Measurements from ENCODE around the gene B2M.
A peak's percentile ranks its signal among the peaks of the same experiment; 100 is the strongest.
"Not testable (repeated sequence)": the region's sequence is repeated elsewhere in the genome, so short reads cannot be mapped to it uniquely, and the experiment has no call there.

The B2M gene

DNA sequence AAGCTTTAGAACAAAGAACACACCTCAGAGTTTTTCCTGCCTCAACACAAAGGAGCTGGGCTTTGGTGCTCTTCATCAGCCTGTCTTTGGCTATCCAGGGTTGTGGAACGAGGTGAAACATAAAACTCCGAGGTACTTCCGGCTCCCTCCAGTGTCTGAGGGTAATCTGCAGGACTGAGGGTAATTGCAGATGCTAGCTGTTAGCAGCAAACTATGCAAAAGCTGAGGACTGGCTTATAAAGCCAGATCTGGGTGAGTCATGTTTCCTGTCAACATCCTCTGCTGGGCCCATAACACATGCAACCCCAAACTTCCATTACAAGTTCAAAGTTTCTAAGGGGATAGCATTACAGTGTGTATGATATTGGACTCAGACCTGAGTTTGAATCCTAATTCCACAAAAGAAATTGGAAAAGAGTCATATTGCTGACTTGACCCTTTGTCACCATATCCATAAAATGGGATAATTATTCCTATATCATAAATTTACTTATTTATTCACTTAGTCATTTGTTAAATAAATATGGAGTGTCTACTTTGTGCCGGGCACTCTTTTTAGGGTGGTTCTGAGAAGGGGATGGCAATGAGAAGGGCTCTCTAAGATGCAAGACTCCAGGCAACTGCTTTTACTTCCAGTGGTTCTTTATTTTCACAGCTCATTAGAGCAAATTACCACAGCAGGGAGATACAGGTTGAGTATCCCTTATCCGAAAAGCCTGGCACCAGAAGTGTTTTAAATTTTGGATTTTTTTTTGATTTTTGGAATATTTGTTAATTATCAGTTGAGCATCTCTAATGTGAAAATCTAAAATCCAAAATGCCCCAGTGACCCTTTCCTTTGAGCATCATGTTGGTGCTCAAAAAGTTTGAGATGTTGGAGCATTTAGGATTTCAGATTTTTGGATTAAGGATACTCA, 15.5 kb downstream of the B2M start:
- DNase-seq, result peak in 1 of 2 donors; percentile 63

DNA sequence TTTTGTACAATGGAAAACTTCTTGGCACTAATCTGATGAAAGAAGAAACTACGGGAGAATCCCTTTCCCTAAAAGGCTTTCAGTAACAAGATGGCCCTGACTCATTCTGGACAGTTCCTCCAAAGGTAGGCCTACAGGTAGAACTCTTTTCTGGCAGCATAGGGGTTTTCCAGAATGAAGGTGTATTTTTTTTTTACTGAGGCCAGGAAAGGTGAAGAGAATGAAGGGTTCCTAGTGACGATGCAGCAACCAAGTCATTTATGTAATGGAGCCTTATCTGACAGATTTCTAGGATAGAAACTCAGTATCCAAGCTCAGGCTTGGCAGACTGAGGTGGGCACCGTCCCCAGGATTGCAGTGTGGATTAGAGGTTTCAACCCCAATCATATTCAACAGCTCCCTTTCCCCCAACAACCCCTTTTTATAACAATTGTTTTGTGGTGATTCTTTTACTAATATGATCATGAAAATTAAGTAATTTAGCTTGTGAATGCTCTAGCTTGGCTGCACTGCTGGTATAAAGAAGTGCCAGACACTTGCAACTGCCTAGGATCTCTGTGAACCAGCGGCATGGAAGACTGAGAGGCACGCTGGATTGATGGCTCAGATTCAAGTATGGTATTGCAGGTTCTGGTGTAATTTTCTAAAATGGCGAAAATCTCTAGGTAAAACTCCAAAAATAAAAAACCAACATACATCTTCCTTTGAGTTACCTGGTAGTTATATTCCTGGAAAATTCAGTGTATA, 16.3 kb downstream of the B2M start:
- DNase-seq, result no peak

DNA sequence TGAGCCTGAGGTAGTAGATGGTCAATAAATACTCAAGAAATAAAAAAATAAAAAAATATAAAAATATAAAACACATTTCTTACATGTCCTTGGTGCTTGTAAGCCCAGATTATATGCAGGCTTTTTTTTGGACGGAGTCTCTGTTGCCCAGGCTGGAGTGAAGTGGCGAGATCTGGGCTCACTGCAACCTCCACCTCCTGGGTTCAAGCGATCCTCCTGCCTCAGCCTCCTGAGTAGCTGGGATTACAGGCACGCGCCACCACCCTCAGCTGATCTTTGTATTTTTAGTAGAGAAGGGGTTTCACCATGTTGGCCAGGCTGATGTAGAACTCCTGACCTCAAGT, 16.9 kb downstream of the B2M start:
- not testable (repeated sequence) for DNase-seq

- DNase-seq, result peak; percentile 86 to 88
These were observed 17.5 kb downstream of the B2M start for GRCh38 chr15:44728576-44729407.

GRCh38 chr15:44729408-44730127, 18.3 kb downstream of the B2M start:
- DNase-seq, result no peak

DNA sequence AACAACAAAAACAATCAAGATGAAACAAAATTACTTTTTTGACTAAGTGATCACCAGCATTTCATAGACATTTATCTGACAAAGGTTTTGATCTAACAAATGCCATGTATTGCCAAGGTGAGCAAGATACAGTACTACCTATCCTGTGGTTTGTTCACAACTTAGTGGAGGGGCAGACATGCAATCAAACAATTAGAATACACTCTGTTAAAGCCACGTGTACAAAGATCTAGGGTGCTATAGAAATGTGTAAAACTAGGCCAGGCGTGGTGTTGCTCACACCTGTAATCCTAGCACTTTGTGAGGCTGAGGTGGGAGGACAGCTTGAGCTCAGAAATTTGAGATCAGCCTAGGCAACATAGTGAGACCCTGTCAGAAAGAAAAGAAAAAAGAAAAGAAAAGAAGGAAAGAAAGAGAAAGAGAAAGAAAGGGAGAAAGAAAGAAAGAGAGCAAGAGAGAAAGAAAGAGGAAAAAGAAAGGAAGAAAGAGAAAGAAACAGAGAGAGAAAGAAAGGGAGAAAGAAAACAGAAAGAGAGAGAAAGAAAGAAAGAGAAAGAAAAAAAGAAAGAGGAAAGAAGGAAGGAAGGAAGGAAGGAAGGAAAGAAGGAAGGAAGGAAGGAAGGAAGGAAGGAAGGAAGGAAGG, 23.6 kb downstream of the B2M start:
- no peak for DNase-seq

DNA sequence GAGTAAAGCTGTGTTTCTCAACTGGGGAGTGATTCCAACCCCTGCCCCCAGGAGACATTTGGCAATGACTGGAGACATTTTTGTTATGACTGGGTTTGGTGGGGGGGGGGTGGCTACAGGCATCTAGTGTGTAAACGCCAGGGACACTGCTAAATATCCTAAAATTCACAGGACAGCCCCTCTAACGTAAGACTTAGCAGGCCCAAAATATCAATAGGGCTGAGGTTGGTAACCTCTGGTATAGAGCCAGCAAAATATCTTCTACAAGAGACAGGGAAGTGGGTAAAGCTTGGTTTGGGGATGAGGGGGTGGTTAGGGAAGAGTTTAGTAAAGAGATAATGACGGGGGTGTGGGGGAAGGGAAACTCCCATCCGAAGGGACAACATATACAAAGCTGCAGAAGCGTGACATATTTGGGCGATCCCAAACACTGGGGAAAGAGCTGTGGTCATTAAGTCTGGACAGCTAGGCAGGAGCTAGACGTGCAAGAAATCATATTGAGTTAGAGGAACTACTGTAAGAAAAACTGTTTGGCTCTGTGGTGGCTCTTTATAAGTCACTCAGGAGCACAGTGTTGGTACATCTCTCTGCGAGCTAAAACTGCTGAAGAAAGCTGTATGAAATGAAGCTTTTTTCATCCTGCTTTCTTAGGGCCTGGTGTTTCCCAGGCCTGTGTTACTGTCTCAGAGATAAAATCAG, 24.3 kb downstream of the B2M start:
- DNase-seq, result no peak

- DNase-seq, result no peak
These were observed 25.0 kb downstream of the B2M start, which contains the start of gene TRIM69 for GRCh38 chr15:44736181-44736765. Gene TRIM69, plus strand, starts transcription at chr15:44736528. Its CDS starts 177 bp downstream, at chr15:44736705.

DNA sequence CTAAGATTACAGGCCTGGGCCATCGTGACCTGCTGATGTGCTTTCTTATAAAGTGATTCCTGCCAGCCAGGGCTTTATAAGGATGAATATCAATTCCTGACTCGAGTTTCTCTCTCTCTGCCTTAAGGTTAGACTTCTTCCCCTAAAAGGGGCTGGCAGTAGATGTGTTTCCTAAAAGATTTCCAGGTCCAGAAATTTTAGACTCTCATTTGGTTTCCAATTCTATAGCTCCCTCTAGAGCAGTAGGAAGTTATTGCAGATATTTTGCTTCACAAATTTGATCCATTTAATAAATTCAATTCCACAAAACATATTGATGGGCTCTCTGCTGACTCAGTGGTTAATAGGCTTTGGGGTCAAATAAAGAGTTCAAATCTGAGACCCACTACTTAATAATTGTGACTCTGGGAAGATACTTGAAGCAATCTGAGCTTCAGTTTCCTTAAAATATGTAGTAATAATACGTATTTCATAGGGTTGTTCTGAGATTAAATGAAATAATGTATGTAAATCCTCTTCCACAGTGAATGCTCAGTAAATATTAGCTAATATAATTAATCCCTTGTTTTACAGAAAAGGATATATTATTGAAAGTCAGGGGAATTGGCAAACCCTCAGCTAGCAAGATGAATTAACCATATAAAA, 27.1 kb downstream of the B2M start:
- no peak for DNase-seq

GRCh38 chr15:44739222-44739847, 28.0 kb downstream of the B2M start:
- DNase-seq, result not testable (repeated sequence)

DNA sequence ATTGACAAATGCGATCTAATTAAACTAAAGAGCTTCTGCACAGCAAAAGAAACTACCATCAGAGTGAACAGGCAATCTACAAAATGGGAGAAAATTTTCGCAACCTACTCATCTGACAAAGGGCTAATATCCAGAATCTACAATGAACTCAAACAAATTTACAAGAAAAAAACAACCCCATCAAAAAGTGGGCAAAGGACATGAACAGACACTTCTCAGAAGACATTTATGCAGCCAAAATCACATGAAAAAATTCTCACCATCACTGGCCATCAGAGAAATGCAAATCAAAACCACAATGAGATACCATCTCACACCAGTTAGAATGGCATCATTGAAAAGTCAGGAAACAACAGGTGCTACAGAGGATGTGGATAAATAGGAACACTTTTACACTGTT, 32.1 kb downstream of the B2M start:
- not testable (repeated sequence) for DNase-seq

- no peak for DNase-seq
These were observed 42.0 kb downstream of the B2M start for GRCh38 chr15:44753345-44753744.

DNA sequence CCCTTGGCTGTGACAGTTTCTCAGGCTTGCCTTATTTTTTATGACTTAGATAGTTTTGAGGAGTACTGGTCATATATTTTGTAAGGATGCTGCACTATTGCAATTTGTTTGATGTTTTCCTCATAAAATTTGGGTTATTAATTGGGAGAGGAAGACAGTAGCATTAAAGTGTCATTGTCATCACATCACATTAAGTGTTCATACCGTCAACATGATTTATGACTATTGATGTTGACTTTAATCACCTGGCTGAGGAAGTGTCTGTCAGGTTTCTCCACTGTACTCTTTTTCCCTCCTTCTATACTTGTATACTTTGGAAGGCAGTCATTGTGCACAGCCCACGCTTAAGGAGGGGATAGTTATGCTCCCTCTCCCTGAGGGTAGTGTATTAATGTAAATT, 51.9 kb downstream of the B2M start:
- DNase-seq, result no peak

DNA sequence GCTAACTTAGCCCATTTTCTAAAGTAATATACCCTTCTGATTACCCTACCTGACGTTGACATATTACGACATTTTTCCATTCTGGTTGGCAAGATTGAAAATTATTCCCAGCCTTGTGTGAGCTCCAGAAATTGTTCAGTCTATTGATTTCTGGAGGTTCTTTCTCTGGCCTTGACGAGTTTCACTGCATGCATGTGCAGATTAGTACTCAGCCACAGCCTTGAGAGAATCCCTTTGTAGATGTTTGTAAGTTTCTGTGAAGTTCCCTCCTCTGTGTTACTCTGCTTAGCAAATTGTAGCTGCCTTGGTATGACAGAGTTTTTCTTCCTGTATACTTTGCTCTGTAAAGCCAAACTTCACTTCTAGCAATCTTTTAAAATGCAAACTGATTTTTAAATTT, 52.5 kb downstream of the B2M start:
- no peak for DNase-seq

GRCh38 chr15:44765036-44765435, 53.7 kb downstream of the B2M start:
- DNase-seq, result no peak

Measured in stimulated activated CD4-positive, alpha-beta T cell treated with anti-CD3 and anti-CD28 coated beads, Interleukin-2, amount 100 ng/mL, for 48 hours (primary cell).